Left cardiac atrium (tissue), 4 donors: ENCODE results near the gene ARID4B. TPM values are rescaled to one million over a fixed set of nuclear protein-coding genes. Genes with fewer than 3 reads are reported as not detected.
A peak's percentile ranks its signal among the peaks of the same experiment; 100 is the strongest.
"Not testable (repeated sequence)": the region's sequence is repeated elsewhere in the genome, so short reads cannot be mapped to it uniquely, and the experiment has no call there.

ENCODE experiments used
- ATAC-seq, 2 donors: fragments of 200-7000 bp; cut with Tn5 transposase; one replicate each; pipeline ENCODE4 v1.9.1; 2020; ENCODE audit warnings: mild to moderate bottlenecking in 2 of 2, moderate library complexity in 2 of 2
- DNase-seq: peaks from one replicate; pipeline ENCODE4 v3.0.0-alpha.2; 2020
- intact Hi-C, 2 donors: fragments of 100-400 bp; cut with DNase I; formaldehyde crosslinking; loops; one replicate each; pipeline versions ENCODE4 v1.14.1 to v1.15.1; 2022 to 2023
- total RNA-seq, 2 donors: library from RNA; stranded (reverse); fragmentation: NEBNext Ultra II Directional; extraction: Animal tissue kit (Norgen Biotek cat#: 25700); gene quantifications; one replicate each; pipeline ENCODE4 v1.2.1, GENCODE V29; 2021
- donor health status: DM: no; HTN: yes; CAD: no.
- donor health status: DM: no; HTN: yes; CAD: no; lungs with severe emphysema.
- donor health status: DM: yes; HTN: yes; CAD: no.
- donor health status: Dilated cardiomyopathy.

The ARID4B gene
- total RNA-seq, 2 donors from 2014 or later, result 17.6 to 19.3 TPM

DNA sequence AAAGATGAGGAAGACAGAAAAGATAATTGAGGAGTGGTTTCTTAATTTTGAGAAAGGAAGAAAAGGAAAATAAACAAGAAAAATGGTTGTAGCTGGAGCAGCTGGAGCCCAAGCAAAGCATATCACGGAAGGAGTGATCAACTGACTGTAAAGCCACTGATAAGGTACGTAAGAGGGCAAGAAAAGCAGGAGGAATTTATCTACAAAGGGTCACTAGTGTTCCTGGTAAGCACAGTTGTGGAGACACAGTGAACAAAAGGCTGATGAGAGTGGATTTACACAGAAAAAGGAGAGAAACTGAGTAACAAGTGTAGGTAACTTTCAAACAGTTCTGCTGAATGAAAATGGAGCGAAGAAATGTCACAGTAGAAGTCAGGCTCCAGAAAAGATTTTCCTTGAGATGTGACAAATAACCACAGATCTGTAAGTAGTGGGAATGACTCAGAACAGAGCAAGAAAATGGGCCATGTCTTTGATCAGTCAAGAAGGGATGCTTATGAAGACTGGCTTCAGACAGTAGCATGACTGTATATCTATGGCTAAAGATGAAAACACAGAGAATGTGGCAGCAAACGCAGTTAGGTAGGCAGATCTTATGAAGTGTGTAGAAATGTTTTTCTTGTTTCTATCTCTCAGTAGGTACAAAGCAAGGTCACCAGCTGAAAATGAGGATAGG is 121.3 kb downstream of the ARID4B start:
- no peak for DNase-seq
- intact Hi-C loops, result no loop called here
- no peak for ATAC-seq

DNA sequence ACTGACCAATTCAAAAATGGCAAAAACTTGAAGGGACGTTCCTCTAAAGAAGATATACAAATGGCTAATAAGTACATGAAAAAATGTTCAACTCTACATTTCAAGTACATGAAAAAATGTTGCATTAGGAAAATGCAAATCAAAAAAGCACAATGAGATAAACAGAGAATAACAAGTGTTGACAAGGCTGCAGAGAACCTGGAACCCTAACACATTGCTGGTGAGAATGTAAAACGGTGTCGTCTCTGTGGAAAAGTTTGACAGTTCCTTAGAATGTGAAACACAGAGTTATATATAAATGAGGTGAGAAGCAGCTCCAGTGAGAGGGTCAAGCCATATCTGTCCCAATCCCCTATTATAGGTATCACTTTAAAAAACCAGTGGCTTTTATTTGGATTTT is 122.3 kb downstream of the ARID4B start:
- no peak for DNase-seq
- intact Hi-C loops, result no loop called here
- ATAC-seq, result no peak

DNA sequence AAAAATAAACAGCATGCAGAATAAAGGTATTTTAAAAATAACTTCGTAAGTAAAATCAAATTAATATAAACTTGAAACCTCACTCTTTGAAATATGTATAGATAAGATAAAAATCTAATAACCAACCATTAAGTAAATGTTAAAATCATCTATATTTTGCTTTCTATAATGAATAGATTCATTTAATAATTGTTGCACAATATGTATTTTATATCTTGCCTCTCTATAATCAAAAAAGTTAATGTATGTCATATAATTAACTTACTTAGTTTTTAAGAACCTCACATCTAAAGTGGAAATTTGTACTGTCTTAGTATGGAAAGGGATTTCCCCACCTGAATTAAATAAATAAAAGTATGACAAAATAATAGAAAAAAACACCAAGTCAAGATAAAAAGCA is 124.6 kb downstream of the ARID4B start:
- DNase-seq, result no peak
- no peak for ATAC-seq
- intact Hi-C loops, result no loop called here

DNA sequence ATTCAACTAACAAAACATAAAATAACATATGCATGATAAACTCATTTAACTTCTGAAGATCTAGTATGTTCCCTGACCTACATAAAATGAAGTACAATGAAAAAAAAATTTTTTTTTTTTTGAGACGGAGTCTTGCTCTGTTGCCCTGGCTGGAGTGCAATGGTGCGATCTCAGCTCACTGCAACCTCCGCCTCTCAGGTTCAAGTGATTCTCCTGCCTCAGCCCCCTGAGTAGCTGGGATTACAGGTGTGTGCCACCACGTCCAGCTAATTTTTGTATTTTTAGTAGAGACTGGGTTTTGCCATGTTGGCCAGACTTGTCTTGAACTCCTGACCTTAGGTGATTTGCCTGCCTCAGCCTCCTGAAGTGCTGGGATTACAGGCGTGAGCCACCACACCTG is 125.5 kb downstream of the ARID4B start:
- DNase-seq, ATAC-seq, intact Hi-C loops: not testable (repeated sequence)

DNA sequence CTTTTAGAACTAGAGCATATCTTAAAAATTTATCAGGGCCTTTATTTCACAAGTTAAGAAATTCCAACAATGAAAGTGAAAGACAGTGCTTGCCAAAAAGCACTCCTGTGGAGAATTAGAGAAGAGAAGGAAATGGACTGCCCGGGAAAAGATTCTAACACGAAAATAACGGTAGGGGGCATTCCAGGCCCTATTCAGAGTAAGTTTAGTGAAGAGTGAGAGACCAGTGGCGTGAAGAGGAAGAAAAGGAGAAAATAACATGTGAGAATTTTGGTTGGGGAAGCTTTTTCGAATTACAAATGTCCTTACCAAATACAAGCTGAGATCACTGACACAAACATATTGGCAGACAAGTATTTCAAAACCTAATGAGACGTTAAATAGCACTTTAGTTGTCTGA is 128.5 kb downstream of the ARID4B start:
- DNase-seq, result no peak
- intact Hi-C loops, result no loop called here
- ATAC-seq, result peak; percentile 47 to 60

DNA sequence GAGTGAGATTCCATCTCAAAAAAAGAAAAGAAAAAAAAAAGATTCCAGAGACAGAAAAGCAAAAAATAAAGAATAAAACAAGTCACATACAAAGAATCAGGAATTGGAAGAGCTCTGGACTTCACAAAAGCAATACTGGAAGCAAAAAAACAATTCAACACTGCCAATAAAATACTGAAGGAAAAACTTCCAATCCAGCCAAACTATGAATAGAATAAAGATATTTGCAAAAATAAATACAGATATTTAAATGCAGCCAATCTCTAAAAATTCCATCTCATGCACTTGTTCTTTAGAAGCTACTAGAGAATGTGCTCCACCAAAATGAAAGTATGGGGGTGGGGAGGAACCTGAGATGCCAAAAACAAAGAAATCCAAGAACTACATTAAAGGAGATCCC is 137.5 kb downstream of the ARID4B start:
- no peak for ATAC-seq
- intact Hi-C loops, result no loop called here
- DNase-seq, result no peak

DNA sequence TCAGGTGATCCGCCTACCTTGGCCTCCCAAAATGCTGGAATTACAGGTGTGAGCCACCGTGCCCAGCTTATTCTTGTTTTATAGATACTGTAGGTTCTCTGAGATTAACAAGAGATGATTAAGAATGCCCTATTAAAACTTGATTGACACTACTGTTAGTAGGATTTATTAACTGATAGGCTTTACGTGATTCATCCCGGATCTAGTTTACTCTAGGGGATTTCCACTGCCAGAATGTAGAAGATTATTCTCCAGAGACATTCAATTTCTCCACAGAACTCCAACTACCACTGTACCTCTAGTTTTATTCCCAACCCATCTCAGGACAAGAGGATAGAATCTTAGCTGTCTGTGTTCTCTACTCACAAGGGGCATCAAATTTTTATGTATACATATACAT is 140.7 kb downstream of the ARID4B start:
- DNase-seq (no peak), ATAC-seq (no peak)
- intact Hi-C loops, result no loop called here

DNA sequence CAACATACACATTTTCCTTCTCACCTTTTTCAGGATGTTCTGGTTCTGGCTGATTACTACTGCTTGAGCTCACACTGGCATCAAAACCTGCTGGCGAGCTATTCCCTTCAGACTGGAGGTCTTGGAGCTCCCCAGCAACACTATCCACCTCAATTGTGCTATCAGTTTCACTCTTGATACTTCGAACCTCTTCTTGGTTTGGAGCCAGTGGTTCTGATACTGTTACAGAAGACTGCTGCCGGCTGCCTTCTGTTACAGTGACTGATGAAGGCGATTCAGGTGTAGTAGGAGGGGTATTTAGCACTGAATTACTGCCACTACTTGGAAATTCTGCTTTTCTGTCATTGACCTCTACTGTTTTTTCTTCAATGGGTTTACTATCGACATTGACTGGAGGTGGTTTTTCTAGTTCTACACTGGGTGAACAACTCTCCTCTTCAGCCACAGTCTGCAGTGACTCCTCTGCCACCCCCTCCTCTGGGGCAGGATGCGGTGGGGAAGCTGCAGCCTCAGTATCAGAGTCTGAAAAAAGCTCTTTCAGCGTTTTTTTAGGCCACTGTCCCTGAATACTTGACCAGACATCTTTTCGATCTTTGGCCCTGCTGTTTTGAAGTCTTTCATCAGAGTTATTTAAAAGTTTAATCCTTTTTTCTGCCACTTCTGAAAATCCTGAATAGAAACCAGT is 146.3 kb downstream of the ARID4B start:
- no peak for ATAC-seq
- no peak for DNase-seq
- intact Hi-C loops, result no loop called here

DNA sequence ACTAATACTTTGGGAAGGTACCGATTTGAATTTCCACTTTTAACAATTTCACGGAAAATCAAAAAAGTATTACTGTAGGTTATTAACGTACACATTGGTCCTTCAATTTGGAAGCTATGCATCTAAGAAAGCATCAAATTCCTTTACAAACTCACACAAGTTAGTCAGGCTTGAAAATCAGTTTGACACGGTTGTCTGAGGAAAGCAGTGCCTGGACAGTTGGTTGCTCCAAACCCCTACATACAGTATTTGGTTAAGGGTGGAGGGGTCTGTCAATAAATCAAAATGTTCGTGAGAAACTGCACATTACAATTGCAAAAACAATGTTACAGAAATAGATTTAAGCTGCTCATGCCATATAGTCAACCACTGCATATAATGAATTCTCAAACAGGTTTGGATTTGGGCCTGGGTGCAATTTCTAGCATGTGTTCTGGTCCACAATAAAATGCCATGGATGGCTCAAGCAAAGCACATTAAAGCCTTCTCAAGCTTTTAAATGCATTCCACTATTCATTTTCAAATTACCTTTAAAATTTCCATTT is 147.0 kb downstream of the ARID4B start:
- ATAC-seq (no peak), DNase-seq (no peak)
- intact Hi-C loops, result no loop called here

DNA sequence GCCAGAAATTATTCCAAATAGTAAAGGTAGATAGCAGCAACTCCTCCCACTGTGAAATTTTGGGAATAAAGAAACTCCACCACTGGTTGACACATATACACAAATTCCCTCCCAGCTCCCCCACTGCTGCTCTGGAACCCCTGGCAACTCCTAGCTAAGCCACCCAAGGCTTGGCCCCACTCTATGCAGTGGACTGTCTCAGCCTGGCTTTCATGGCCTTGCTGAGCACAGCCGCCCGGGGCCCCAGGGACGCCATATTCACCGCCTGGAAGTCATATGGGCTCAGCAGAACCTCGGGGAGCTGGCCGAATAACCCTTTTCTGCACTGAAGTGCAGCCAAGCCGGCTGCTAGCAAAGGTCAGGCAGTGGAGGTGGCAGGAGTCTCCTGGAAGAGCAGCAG is 151.5 kb downstream of the ARID4B start:
- intact Hi-C loops, result no loop called here
- DNase-seq (peak; percentile 10), ATAC-seq (no peak)

DNA sequence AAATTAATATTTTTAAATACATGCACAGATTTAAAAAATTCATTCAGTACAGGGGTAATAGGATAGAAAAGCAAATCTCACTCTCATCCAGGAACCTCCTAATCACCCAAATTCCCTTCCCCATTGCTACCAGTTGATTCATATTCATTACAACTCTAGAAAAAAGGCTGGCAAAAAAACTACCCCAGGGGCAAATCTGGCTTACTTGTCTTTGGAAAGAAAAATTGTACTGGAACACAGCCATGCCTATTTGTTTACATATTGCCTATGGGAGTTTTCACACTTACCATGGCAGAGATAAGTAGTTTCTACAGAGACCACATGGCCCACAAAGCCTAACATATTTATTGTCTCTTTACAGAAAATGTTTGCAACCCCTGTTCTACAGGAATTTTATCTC is 158.0 kb downstream of the ARID4B start:
- DNase-seq (no peak), ATAC-seq (no peak)
- intact Hi-C loops, result no loop called here

DNA sequence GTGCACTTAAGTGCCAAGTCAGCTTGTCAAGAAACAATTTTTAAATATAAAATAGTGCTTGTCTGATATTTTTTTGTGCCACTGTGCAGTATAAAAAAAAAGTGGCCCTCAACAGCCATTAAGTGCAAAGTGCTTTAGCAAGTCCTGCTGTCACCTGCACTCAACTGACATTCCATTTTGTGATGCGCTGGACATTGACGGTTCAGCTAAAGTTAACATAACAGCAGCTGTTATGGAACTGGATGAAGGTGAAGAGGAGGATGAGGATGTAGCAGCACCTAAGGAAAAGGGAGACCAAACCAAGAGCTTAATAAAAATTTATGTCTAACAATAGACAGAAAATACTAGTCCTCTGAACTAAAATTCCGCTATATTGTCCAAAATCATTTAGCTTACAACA is 159.6 kb downstream of the ARID4B start:
- DNase-seq (no peak), ATAC-seq (no peak)
- intact Hi-C loops, result no loop called here

DNA sequence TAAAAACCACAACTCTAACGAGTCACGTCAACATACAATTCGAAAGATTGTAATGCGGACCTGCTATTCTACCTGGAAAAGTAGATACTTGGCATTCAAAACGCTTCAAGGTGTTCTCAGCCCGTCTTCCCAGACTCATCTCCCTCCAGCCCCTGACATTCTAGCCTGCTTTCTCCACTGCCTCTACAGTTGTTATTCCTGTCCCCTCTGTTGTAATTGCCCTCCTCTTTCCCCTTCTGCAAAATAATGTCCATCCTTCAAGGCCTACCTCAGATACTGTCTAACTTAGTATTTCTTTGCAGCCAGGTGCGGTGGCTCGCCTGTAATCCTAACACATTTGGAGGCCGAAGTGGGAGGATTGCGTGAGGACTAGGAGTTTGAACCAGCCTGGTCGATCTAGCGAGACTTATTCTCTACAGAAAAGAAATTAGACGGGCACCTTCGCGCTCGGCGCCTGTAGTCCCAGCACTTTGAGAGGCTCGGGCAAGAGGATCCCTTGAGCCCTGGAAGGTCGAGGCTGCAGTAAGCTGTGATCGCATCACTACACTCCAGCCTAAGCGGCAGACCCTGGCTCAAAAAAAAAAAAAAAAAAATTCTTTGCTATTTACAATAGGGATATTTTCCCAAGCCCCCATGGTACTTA is 166.2 kb downstream of the ARID4B start:
- intact Hi-C loops, result no loop called here
- no peak for DNase-seq
- ATAC-seq, result peak in 1 of 2 donors; percentile 3

DNA sequence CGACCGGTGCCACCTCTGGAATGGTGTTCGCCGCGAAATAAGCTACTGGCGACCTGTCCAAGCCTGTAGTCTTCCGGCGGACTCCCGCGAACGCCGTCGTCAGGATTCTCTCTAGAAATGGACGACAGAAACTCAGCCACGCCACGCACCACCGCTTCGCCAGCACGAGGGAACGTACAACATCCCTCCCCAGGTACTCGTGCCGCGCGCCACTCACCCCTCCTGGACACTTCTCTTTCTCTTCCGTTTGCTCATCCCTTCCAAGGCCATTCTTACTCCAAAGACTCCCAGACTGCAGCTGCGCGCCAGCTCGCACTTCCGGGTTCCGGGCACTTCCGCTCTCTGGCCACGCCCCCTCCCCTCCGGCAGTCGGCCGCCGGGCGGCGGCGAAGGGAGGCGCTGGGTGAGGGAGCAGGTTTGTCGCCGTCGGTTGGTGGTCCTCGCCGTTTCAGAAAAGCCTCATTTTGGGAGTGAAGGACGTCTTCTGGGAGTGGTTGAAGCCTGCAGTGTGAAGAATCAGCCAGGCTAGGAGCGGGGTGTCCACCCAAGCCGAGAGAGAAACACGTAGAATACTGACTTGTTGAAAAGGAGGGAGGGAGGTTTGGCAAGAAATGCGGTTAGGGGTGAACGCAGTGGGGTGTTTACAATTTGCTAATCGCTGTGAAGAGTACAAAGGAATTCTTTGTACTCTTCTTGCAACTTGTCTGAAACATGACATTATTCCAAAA is 166.9 kb downstream of the ARID4B start, which contains the start of gene RBM34:
RBM34 (minus strand) TSS at position 294 of the 728 bp plus-strand sequence; CDS start at position 270, 24 bp downstream.
- intact Hi-C loops, result no loop called here
- peak; percentile 93 for DNase-seq
- ATAC-seq, result peak; percentile 98 to 99

DNA sequence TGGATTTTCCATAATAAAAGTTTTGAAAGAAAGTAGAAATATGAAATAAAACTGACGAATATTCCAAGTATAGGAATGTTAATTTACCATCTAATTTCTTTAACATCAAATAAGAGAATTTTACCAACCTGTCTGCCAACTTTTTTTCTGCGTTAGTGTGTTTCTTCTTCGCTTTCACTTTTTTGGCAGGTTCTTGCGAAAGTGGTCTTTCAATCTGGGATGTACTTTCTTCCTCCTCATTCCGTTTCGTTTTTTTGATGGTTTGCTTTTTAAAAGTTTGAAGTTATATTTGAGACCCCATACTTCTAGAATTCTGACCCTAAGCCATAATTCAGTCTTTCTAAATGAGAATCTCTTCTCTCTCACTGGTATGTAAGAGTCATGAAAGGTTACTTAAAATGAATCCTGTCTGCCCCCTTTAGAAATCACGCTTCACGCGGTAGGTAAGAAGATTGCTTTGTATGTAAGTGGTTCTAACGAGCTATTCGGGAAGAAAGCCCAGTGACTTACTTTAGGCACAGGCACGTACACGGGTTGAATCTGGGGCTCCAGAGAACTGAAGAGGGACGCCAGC is 167.5 kb downstream of the ARID4B start:
- intact Hi-C loops, result no loop called here
- ATAC-seq (peak; percentile 45), DNase-seq (no peak)

DNA sequence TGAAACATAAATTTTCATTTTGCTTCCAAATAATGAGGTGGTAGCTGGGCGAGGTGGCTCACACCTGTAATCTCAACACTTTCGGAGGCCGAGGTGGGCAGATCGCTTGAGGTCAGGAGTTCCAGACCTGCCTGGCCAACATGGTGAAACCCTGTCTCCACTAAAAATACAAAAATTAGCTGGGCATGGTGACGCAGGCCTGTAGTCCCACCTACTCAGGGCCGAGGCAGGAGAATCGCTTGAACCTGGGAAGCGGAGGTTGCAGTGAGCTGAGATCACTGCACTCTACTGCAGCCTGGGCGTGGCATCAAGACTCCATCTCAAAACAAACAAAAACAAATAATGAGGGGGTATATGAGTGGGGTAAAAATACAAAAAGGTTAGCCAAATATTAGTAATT is 168.0 kb downstream of the ARID4B start:
- intact Hi-C loops, DNase-seq, ATAC-seq: not testable (repeated sequence)

DNA sequence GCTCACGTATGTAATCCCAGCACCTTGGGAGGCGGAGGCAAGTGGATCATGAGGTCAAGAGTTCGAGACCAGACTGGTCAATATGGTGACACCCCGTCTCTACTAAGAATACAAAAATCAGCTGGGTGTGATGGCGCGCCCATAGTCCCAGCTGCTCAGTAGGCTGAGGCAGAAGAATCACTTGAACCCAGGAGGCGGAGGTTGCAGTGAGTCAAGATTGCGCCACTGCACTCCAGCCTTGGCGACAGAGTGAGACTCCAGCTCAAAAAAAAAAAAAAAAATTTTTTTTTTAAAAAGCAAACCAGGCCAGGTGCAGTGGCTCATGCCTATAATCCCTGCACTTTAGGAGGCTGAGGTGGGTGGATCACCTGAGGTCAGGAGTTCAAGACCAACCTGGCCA is 168.7 kb downstream of the ARID4B start:
- intact Hi-C loops, ATAC-seq, DNase-seq: not testable (repeated sequence)

DNA sequence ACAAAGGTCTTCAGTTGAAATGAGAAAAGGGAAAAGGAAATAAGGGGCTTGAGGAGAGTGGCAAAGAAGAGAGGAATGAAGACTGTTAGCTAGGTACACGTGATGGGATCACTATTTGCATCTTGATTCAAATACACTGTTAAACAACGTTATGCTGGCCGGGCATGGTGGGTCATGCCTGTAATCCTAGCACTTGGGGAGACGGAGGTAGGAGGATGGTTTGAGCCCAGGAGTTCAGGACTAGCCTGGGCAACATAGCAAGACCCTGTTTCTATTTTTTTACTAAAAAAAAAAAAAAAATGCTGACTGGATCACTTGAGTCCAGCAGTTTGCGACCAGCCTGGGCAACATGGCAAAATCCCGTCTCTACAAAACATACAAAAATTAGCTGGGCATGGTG is 169.3 kb downstream of the ARID4B start:
- DNase-seq (no peak), ATAC-seq (no peak)
- intact Hi-C loops, result no loop called here

DNA sequence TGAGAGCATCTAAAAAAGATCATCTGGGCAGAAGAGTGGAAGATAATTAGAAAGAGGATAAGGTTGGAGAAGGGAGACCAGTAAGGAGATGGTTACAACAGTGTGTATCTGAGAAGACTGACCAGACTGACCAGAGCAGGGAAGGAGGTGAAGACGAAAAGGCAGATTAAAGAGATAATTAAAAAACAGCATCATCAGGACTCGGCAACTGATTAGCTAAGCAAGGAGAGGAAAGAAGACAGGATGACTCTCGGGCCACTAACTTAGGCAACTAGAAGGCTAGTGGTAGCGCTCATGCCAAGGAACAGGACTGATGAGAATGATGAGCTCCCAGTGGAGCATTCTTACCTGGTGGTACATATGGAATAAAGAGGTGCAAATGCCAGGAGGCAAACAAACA is 170.8 kb downstream of the ARID4B start:
- intact Hi-C loops, result no loop called here
- DNase-seq, result no peak
- no peak for ATAC-seq
